Head of caudate nucleus (tissue), 42 donors: ENCODE measurements around the gene TLCD1.

ENCODE experiments used
- DNase-seq, 42 donors: peaks; one replicate each; pipeline versions ENCODE4 v3.0.0 to v3.0.0-alpha.2; 2020 to 2021; ENCODE audit warnings: mixed read lengths in 7 of 42
- intact Hi-C: fragments of 100-400 bp; cut with DNase I; formaldehyde crosslinking; loops from one replicate; pipeline ENCODE4 v1.15.0; 2022

The TLCD1 gene, protein sequence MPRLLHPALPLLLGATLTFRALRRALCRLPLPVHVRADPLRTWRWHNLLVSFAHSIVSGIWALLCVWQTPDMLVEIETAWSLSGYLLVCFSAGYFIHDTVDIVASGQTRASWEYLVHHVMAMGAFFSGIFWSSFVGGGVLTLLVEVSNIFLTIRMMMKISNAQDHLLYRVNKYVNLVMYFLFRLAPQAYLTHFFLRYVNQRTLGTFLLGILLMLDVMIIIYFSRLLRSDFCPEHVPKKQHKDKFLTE

DNA sequence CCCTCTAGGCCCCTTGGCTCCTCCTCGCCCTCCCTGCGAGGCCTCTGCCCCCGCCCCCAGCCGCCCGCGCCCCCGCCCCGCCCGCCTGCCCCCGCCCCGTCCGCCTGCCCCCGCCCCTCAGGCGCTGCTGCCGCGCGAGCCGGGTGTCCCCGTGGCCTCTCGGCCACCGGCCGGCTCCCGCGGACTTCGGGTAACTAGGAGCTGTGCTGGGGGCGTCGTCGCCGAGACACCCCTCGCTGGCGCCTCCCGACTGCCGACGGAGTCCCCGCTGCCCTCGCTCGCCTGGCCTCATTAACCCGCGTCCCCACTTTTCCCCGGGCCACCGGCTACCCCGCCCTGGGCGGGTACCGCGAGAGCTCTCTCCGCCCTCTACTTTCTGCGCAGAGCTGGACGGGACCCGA is at the start of gene TLCD1:
TSS of gene TLCD1 (minus strand) at position 8 of the 401 bp plus-strand sequence. CDS start 136 bp downstream, outside the sequence.
- peak in 29 of 42 donors; percentile 30 to 81 (median 59) for DNase-seq
- intact Hi-C loops: loop anchor here (5.0 to 10.0 kb wide), 2 partner anchors 179 to 226 kb away; partner anchors contain the start of genes DHRS13 and PHF12

DNA sequence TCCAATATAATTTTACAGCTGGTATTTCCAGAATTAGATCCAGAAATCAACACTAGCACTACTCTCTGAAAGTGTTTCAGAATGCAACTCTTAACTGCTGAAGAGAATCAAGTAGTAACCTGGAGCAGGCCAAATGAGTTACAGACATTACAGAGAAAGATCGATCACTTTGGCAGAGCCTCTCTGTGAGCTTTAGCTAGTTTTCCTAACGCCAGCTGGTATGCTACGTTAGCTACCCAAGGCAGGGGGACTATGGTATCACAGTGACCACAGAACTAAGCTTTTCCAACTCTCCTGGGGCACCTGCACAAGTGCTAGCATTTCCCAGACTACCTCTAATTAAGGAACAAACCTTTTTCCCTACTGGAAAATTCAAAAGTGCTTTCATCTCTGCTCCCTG is 48.2 kb upstream of the TLCD1 start:
- DNase-seq: no peak
- intact Hi-C loops: no loop called here

DNA sequence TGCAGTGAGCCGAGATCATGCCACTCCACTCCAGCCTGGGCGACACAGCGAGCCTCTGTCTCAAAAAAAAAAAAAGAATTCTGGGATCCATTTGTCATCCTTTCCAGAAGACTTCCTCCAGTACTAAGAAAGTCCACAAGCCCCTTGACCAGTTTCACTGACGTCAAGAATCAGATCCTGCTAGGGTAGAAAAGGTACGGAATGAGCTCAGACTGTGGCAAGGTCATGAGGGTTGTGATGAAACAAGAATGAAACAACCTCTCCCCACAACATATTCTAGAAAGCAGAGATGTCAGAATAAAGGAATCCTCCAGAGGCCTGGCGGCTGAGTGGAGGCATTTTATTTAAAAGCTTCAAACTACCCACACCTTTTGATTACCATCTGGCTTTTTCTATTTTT is 47.7 kb upstream of the TLCD1 start:
- intact Hi-C loops: no loop called here
- DNase-seq: peak in 1 of 42 donors; percentile 6

DNA sequence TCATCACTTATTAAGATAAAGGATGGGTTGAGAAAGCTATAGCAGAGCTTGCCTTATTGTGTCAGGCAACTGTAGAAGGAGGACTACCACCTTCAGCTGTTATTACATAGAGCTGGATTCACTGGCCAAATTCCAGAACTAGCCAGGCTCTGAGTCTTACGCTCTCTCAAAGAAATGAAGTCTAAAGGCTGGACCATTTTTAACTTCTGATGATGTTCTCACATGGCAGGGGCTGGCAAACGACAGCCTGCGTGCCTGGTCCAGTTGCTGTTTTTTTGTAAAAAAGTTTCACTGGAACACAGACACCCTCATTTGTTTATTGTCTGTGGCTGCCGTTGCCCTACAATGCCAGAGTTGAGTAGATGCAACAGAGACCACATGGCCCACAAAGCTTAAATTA is 39.0 kb upstream of the TLCD1 start:
- peak in 6 of 42 donors; percentile 10 to 41 (median 27) for DNase-seq

DNA sequence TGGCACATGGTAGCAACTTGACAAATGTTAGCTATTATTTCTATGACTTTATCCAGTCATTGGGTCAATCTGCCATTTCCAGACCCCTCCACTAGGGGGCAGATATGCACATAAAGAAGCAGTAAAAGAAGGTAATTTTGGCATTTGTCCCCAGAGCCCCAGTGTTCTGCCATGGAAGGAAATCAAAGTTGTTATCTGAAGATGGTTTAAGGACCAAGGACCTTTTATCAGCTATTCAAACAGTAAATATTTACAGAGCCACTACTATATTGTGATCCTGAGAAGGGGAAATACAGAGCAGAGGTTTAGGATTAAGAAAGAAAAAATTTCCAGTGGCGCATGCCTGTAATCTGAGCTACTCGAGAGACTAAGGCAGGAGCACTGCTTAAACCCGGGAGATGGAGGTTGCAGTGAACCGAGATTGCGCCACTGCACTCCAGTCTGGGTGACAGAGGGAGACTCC is 37.8 kb upstream of the TLCD1 start:
- peak in 39 of 42 donors; percentile 61 to 95 (median 81) for DNase-seq
- intact Hi-C loops: loop anchor here (10.0 kb wide), 2 partner anchors 91 to 151 kb away; partner anchors contain the start of gene ERAL1

More for the DNA sequence above, 39.0 kb upstream of the TLCD1 start:
- intact Hi-C loops: loop anchor here (10.0 kb wide), 2 partner anchors 90 to 150 kb away; partner anchors contain the start of gene ERAL1

DNA sequence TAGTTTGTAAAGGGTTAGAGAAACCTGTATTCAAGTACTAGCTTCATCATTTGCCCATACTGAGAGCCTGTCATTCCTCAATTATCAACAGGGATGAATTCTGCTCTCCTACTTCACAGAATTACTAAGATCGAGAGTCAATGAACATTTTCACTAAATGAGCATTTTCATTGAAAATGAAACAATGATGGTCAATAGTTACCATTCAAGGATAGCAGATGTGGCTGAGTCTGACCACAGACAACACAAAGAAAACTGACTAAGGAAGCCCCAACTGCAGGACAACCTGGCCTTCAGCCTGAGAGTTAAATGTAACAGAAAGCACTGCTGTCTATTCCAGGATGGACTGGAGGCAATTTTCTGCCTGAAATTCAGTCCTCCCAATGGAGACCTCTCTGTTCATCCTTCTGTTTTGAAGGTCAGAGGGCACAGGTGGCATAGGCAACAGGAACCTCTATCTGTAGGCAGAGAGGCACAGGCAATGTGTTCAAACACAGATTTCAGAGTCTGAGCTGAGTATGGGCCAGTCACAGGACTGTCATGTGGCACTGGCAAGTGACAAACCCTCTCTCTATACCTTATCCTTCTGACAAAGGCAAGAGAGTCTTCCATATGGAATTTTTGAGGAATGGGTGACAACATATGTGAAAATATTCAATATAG is 37.2 kb upstream of the TLCD1 start:
- intact Hi-C loops: loop anchor here (10.0 kb wide), 2 partner anchors 92 to 152 kb away; partner anchors contain the start of gene ERAL1
- DNase-seq: no peak

DNA sequence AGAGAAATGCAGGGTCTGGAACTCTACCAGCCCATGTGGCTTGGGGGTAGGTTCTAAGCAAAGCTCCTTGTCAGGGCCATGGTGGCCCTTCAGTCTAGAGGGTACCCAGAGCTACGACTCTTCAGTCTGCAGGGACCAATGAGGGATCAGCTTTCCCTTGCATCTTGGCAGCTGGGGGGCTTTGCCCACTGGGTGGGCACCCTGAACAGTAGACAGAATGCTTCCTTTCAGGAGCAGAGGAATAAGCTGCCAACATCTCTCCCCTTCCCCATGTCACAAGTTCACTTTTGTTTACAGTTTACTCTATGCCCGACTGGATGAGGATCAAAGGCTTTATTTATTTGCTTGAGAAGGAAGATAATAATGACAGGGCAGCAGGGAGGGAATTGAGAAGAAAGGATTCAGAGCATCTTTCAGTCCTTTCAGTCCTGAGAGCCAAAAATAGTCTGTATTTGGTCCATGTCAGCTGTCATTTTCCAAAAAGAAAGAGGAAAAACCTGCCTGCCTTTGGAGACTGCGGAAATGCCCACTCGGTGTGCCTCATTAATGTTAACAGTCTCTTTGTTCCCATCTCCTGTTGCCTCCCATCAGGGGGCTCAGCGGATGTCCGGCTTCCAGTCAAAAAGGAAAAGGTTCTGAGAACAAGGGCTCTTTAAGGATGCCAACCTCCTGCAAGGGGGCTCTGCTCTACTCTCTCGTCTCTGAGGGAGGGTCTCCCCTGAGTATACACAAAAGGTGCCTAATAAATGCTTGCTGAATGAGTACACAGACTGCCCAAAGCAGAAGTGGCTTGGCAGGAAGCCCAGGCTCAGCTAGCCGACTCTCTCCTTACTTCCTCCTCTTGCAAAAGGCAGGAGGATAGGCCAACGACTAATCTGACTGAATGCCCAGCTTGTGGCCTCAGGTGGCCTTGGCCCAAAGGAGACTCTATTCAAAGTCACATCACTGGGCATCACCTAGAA is 34.8 kb upstream of the TLCD1 start:
- intact Hi-C loops: loop anchor here (10.0 kb wide), 2 partner anchors 94 to 154 kb away; partner anchors contain the start of gene ERAL1
- DNase-seq: peak in 32 of 42 donors; percentile 28 to 80 (median 58)

DNA sequence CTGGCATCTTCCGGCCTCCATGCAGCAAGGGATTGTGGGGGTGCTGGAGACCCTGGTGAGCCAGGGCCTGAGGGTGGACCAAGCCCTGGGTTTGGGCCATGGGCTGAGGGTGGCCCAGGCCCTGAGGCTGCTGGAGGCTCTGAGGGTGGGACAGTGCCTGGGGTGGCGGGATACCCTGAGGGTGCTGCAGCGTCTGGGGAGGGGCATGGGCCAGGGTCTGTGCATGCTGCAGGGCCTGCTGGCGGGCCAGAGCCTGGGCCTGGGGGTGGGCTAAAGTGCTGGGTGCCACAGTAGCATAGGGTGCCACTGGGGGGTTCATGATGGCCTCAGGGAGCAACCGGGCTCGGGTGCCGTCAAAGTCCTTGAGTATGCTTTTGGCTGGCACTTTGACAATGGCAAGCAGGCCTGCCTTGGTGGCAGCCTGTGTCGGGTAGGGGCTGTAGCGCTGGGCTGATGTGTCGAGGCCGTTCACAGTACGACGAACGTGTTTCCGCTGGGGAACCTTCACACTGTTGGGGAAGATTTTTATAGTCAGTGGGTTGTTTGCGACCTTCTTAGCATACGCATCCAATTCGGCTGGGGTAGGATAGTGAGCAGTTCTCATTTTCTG is 33.3 kb upstream of the TLCD1 start:
- peak in 3 of 42 donors; percentile 10 to 41 (median 33) for DNase-seq
- intact Hi-C loops: loop anchor here (10.0 kb wide), 1 partner anchor 55 kb away; no protein-coding TSS in a partner anchor

DNA sequence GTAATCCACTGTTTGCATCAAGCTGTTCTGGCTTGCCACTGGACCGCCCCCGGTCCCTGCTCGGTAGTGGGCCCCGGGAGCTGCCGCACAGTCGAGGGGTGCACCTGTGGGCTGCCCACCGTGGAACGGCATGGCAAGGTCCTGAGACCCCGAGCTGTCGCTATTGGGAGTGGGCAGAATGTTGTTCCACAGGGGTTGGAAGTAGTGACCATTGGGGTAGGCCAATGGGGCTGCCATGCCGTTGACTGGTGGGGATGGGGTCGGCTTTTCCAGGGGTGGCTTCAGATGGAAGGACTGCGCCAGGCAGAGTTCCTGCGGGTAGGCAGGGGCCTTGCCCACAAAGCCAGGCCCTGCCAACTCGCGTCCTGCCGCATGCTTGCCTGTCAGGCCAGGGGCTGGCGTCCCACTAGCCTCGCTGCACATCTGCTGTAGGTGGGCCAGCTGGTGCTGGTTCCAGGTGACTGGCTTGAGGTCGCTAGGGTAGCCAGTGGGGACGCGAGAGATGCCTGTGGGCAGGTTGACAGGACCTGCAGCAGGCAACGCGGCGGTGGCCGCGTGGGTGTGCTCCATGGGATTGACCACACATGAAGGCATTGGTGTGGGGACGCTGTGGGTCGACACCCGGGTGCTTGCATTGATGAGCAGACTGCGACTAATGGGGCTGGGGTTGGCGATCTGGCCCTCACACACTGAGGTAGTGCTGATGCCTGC is 32.5 kb upstream of the TLCD1 start:
- DNase-seq: peak in 4 of 42 donors; percentile 11 to 35 (median 18)
- intact Hi-C loops: loop anchor here (10.0 kb wide), 1 partner anchor 56 kb away; no protein-coding TSS in a partner anchor

DNA sequence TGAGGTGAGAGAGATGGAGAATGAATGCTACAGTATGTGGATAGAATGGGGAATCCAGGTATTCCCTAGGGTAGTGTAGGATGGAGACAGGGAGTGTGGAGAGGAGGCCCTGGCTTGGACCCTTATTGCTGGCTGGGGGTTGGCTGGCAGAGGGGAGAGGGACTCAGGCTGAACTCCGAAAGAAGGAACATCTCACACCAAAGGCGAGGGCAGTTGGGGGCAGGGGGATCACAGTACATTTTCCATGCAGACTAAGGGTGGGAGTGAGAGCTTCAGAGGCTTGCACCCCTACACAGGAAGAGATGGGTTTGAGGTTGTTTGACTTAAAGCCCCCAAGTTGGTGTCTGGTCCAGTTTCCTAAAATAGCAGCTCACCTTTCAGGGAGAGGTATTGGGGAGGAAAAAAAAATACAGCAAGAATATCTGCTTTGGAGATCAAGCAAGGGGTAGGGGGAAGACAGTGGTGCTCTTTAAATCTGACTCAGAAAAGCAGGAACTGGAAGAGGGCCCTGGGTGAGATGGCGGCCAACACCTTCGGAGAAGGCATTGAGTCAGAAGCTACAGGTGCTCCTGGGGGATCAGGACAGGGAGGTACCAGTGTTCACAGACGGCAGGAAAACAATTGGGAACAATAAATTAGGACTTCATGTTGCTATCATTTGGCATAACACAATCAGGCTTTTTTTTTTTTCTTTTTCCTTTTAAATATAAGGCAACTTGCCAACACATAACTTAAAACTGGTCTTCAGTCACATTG is 30.2 kb upstream of the TLCD1 start:
- DNase-seq: no peak
- intact Hi-C loops: loop anchor here (10.0 kb wide), 1 partner anchor 59 kb away; no protein-coding TSS in a partner anchor

DNA sequence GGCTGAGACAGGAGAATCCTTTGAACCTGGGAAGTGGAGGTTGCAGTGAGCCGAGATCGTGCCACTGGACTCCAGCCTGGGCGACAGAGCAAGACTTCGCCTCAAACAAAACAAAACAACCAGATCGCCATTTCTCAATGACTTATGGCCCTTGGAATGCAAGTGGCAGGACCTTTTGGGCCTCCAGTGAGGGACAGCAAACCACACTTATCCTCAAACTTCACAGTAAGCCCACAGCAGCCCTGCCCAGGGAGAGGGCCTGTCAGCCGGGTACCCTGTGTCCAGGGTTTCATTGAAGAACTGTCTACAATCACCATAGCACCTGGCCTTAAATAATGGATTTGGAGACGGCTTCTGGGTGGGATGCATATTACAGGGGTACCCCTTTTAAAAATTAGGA is 29.5 kb upstream of the TLCD1 start:
- no peak for DNase-seq
- intact Hi-C loops: loop anchor here (10.0 kb wide), 1 partner anchor 59 kb away; no protein-coding TSS in a partner anchor

DNA sequence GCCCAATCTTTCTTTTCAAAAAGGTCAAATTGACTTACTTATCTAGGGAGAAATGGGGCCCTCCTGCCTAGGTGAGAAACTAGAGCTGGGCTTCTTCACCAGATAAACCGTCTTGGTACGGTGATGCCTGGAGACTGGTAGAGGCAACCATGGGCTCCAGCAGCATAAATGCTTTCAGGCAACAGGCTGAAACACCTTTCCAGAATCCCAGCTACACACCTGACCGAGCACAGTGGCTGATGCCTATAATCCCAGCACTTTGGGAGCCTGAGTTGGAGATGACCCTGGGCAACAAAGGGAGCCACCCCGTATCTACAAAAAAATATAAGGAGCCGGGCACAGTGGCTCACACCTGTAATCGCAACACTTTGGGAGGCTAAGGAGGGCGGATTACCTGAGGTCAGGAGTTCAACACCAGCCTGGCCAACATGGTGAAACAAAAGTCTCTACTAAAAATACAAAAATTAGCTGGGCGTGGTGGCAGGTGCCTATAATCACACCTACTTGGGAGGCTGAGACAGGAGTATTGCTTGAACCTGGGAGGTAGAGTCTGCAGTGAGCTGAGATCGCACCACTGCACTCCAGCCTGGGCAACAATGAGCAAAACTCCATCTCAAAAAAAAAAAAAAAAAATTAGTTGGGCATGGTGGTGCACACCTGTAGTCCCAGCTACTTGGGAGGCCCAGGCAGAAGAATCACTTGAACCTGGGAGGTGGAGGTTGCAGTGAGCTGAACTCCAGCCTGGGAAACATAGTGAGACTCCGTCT is 25.8 kb upstream of the TLCD1 start:
- intact Hi-C loops: loop anchor here (10.0 kb wide), 1 partner anchor 63 kb away; no protein-coding TSS in a partner anchor

DNA sequence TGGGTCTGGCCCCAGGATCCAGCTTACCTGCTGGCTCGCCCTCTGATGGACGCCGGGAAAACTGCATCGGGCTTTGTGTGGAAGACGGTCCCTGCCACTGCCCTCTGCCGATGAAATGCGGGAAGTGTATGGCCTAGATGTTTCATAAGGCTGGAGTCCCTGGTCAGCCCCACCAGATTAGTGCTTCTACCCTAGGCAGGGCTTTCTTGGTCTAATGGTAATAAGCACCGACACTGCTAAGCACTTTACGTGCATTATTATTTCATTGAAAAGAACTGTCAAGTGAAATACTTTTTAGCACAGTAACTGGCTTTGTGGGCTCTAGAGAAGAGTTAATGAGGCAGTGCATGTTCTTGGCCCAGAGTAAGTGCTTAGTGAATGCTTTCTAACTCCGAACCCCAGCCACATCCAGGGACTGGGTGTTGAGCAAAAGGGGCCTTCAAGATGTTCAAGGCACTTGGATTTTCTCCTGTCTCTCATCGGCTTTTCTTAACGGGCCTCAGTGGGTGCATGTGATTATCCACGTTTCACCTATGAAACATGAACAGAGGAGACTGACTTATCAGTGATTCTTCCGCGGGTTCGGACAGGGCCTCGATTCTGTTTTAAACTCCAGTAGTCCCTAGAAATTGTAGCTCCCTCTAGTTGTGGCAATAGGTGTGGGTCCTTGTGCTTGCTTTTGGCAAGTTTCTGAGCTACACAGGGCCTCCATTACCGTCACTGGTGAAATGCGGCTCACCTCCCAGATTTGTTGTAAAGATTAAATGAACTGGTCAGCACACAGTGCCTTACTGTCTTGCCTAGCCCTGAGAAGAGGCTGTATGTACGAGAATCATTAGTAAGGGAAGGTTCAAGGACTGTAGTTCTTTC is 24.4 kb upstream of the TLCD1 start:
- intact Hi-C loops: loop anchor here (10.0 kb wide), 1 partner anchor 64 kb away; no protein-coding TSS in a partner anchor
- peak; percentile 90 to 98 (median 95) for DNase-seq

More for the DNA sequence above, 25.8 kb upstream of the TLCD1 start:
- peak in 1 of 42 donors; percentile 1 for DNase-seq

DNA sequence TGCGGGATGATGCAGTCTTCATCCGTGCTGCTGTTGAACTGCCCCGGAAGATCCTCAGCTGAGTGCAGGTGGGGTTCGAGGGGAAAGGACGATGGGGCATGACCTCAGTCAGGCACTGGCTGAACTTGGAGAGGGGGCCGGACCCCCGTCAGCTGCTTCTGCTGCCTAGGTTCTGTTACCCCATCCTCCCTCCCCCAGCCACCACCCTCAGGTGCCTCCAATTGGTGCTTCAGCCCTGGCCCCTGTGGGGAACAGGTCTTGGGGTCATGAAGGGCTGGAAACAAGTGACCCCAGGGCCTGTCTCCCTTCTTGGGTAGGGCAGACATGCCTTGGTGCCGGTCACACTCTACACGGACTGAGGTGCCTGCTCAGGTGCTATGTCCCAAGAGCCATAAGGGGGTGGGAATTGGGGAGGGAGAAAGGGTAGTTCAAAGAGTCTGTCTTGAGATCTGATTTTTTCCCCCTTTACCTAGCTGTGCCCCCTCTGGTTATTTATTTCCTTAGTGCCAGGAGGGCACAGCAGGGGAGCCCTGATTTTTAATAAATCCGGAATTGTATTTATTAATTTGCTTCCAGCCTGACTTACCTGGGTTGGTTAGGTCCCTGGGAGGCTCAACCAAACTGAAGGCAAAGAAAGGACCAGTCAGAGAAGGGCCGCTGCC is 23.6 kb upstream of the TLCD1 start:
- peak in 1 of 42 donors; percentile 20 for DNase-seq
- intact Hi-C loops: loop anchor here (10.0 kb wide), 1 partner anchor 65 kb away; no protein-coding TSS in a partner anchor
